Measurements from ENCODE around the gene VASP.

Gene VASP

GRCh38 chr19:45485305-45486077 is 21.8 kb upstream of the VASP start:
- H2AFZ ChIP-seq (ENCODE audit: low read length), result peak overlapping the region; percentile 89
- H3K4me1 ChIP-seq (ENCODE audit: low read length), result no peaks in the 10 kb centered on the region
- H3K27ac ChIP-seq (ENCODE audit: low read length), result no peak overlapping the region
- H3K9me2 ChIP-seq (replicated peaks; ENCODE audit: insufficient read depth, low read length), result no peaks in the 10 kb centered on the region
- H3K9me3 ChIP-seq (replicated peaks; ENCODE audit: insufficient read depth, low read length), result no peaks in the 10 kb centered on the region
- TF ChIP-seq CTCF (IDR thresholded peaks at IDR 0.05; ENCODE audit: low read length), result peak; percentile 74
- TF ChIP-seq EZH2 (optimal IDR thresholded peaks at IDR 0.05; ENCODE audit: low read depth, low read length), result no peak
- no peak for TF ChIP-seq EZH2phosphoT487 (IDR thresholded peaks at IDR 0.05; ENCODE audit: low read length)
- H3K36me3 ChIP-seq (replicated peaks; ENCODE audit: insufficient read depth, low read length), result no peaks in the 10 kb centered on the region
- H3K79me2 ChIP-seq (ENCODE audit: low read length), result no peaks in the 10 kb centered on the region
- DNase-seq, result peak; percentile 98
- H3K4me3 ChIP-seq (ENCODE audit: low read length), result peak overlapping the region; percentile 61
- H3K4me2 ChIP-seq (ENCODE audit: low read depth, low read length), result peak overlapping the region; percentile 57
- no peaks in the 10 kb centered on the region for H4K20me1 ChIP-seq (ENCODE audit: insufficient read depth, low read length)
- peaks cover 23% of the 10 kb centered on the region for H3K27me3 ChIP-seq (replicated peaks; ENCODE audit: insufficient read depth, low read length)
- H3K9ac ChIP-seq (ENCODE audit: low read length), result peak overlapping the region; percentile 25; the same call in 1 of the 2 replicates
- no peaks in the 10 kb centered on the region for H3F3A ChIP-seq (ENCODE audit: insufficient read depth, low read length)

- H3K9ac ChIP-seq (ENCODE audit: low read length), result no peak overlapping the region
- no peaks in the 10 kb centered on the region for H3K9me3 ChIP-seq (replicated peaks; ENCODE audit: insufficient read depth, low read length)
- H3F3A ChIP-seq (ENCODE audit: insufficient read depth, low read length), result no peaks in the 10 kb centered on the region
- no peak for TF ChIP-seq CTCF (IDR thresholded peaks at IDR 0.05; ENCODE audit: low read length)
- H3K4me2 ChIP-seq (ENCODE audit: low read depth, low read length), result no peak overlapping the region
- DNase-seq, result no peak
- no peaks in the 10 kb centered on the region for H3K9me2 ChIP-seq (replicated peaks; ENCODE audit: insufficient read depth, low read length)
- H3K4me3 ChIP-seq (ENCODE audit: low read length), result no peak overlapping the region
- H2AFZ ChIP-seq (ENCODE audit: low read length), result no peak overlapping the region
- no peaks in the 10 kb centered on the region for H3K36me3 ChIP-seq (replicated peaks; ENCODE audit: insufficient read depth, low read length)
- H3K27ac ChIP-seq (ENCODE audit: low read length), result no peak overlapping the region
- no peaks in the 10 kb centered on the region for H4K20me1 ChIP-seq (ENCODE audit: insufficient read depth, low read length)
- peaks cover 6% of the 10 kb centered on the region for H3K4me1 ChIP-seq (ENCODE audit: low read length)
- H3K79me2 ChIP-seq (ENCODE audit: low read length), result no peaks in the 10 kb centered on the region
- peaks cover 35% of the 10 kb centered on the region for H3K27me3 ChIP-seq (replicated peaks; ENCODE audit: insufficient read depth, low read length)
Measured at GRCh38 chr19:45488708-45489107, 18.6 kb upstream of the VASP start.

GRCh38 chr19:45489216-45489855 is 17.9 kb upstream of the VASP start:
- Histone ChIP-seq H4K20me1 (ENCODE audit: insufficient read depth, low read length) (no peaks in the 10 kb centered on the region), H3K4me2 (ENCODE audit: low read depth, low read length) (no peak overlapping the region), H3K9me2 (replicated peaks; ENCODE audit: insufficient read depth, low read length) (no peaks in the 10 kb centered on the region), H3K79me2 (ENCODE audit: low read length) (no peaks in the 10 kb centered on the region), H3K36me3 (replicated peaks; ENCODE audit: insufficient read depth, low read length) (no peaks in the 10 kb centered on the region), H3F3A (ENCODE audit: insufficient read depth, low read length) (no peaks in the 10 kb centered on the region), H3K4me3 (ENCODE audit: low read length) (no peak overlapping the region), H3K9ac (ENCODE audit: low read length) (no peak overlapping the region), H2AFZ (ENCODE audit: low read length) (no peak overlapping the region), H3K9me3 (replicated peaks; ENCODE audit: insufficient read depth, low read length) (no peaks in the 10 kb centered on the region), H3K27me3 (replicated peaks; ENCODE audit: insufficient read depth, low read length) (peaks cover 40% of the 10 kb centered on the region), H3K27ac (ENCODE audit: low read length) (no peak overlapping the region), H3K4me1 (ENCODE audit: low read length) (peaks cover 6% of the 10 kb centered on the region)
- no peak for DNase-seq
- no peak for TF ChIP-seq EZH2 (optimal IDR thresholded peaks at IDR 0.05; ENCODE audit: low read depth, low read length)
- TF ChIP-seq EZH2phosphoT487 (IDR thresholded peaks at IDR 0.05; ENCODE audit: low read length), result no peak
- no peak for TF ChIP-seq CTCF (IDR thresholded peaks at IDR 0.05; ENCODE audit: low read length)

Data from MM.1S (cell line).